ENCODE data around the gene HSPBP1. TPM values are rescaled to one million over a fixed set of nuclear protein-coding genes. Genes with fewer than 3 reads are reported as not detected.

HSPBP1 gene
- total and polyA plus RNA-seq, 2 of the 13 experiments (the other 11 are each of a cell fraction or from before 2014, with no cell fraction given): 22.3 to 33.7 TPM

- TF ChIP-seq ZNF780A (CRISPR knock-in tag; IDR thresholded peaks at IDR 0.05) (no peak), ZIK1 (CRISPR knock-in tag; IDR thresholded peaks at IDR 0.05; ENCODE audit: borderline replicate concordance, low read depth) (no peak), KDM5A (IDR thresholded peaks at IDR 0.05; ENCODE audit: borderline replicate concordance, low read length) (peak; percentile 41; the same call in 1 of the 2 replicates), MED1 (CRISPR knock-in tag; IDR thresholded peaks at IDR 0.05) (no peak; the same call in 1 of the 2 replicates), NCOA2 (CRISPR knock-in tag; IDR thresholded peaks at IDR 0.05) (0 out of 2 replicates have a peak, but pooled peaks have one; percentile 7), ZNF18 (CRISPR knock-in tag; IDR thresholded peaks at IDR 0.05; ENCODE audit: insufficient replicate concordance) (peak; percentile 67), ZNF557 (CRISPR knock-in tag; IDR thresholded peaks at IDR 0.05) (no peak), ZEB1 (IDR thresholded peaks at IDR 0.05; ENCODE audit: insufficient replicate concordance, low read depth) (no peak), ZNF280B (CRISPR knock-in tag; IDR thresholded peaks at IDR 0.05; ENCODE audit: borderline replicate concordance) (0 out of 2 replicates have a peak, but pooled peaks have one; percentile 14), ZNF326 (CRISPR knock-in tag; IDR thresholded peaks at IDR 0.05; ENCODE audit: borderline replicate concordance) (no peak), MXD1 (CRISPR knock-in tag; IDR thresholded peaks at IDR 0.05) (no peak), UBTF (CRISPR knock-in tag; IDR thresholded peaks at IDR 0.05) (0 out of 2 replicates have a peak, but pooled peaks have one; percentile 2), ZFP1 (CRISPR knock-in tag; IDR thresholded peaks at IDR 0.05) (peak; percentile 16; the same call in 1 of the 2 replicates), HOXD1 (CRISPR knock-in tag; IDR thresholded peaks at IDR 0.05) (no peak), MYC (CRISPR knock-in tag; IDR thresholded peaks at IDR 0.05; ENCODE audit: borderline replicate concordance) (no peak), GATAD2A (CRISPR knock-in tag; IDR thresholded peaks at IDR 0.05) (0 out of 2 replicates have a peak, but pooled peaks have one; percentile 20), ZNF547 (CRISPR knock-in tag; IDR thresholded peaks at IDR 0.05) (no peak), ZC3H13 (CRISPR knock-in tag; IDR thresholded peaks at IDR 0.05) (no peak), NCOA5 (CRISPR knock-in tag; IDR thresholded peaks at IDR 0.05) (no peak), ZNF33A (CRISPR knock-in tag; IDR thresholded peaks at IDR 0.05; ENCODE audit: borderline replicate concordance) (0 out of 2 replicates have a peak, but pooled peaks have one; percentile 63), USF2 (IDR thresholded peaks at IDR 0.05; ENCODE audit: low read depth, low read length) (no peak), USF2 (CRISPR knock-in tag; IDR thresholded peaks at IDR 0.05; ENCODE audit: borderline replicate concordance) (0 out of 2 replicates have a peak, but pooled peaks have one; percentile 40)
These were observed 20.2 kb downstream of the HSPBP1 start (continued) for GRCh38 chr19:55259540-55260210.

Data from HepG2 (cell line).